ENCODE measurements around the gene CYP21A2. TPM values are rescaled to one million over a fixed set of nuclear protein-coding genes. Genes with fewer than 3 reads are reported as not detected.

CYP21A2 gene
- total RNA-seq, 1 experiment from 2014 or later: 0.33 TPM

Other genes with a start within 250 kb of the CYP21A2 start
- 99.6 and 124 TPM in 2 replicates for gene VARS1, start 242.7 kb upstream of the CYP21A2 start, total RNA-seq (2021)
- gene LSM2, start 231.4 kb upstream of the CYP21A2 start, total RNA-seq (2021): 67.5 and 74.3 TPM in 2 replicates
- gene HSPA1L, start 223.1 kb upstream of the CYP21A2 start, total RNA-seq (2021): 2.3 and 2.6 TPM in 2 replicates
- gene HSPA1A, start 222.9 kb upstream of the CYP21A2 start, total RNA-seq (2021): 378 and 385 TPM in 2 replicates
- gene HSPA1B, start 210.7 kb upstream of the CYP21A2 start, total RNA-seq (2021): 334 and 340 TPM in 2 replicates
- 23.1 and 23.4 TPM in 2 replicates for gene NEU1, start 175.6 kb upstream of the CYP21A2 start, total RNA-seq (2021)
- 44.4 and 44.9 TPM in 2 replicates for gene SLC44A4, start 159.4 kb upstream of the CYP21A2 start, total RNA-seq (2021)
- gene EHMT2, start 140.7 kb upstream of the CYP21A2 start, total RNA-seq (2021): 57.3 and 68.3 TPM in 2 replicates
- gene ZBTB12, start 136.3 kb upstream of the CYP21A2 start, total RNA-seq (2021): 16.2 and 20.3 TPM in 2 replicates
- 0.96 and 2.4 TPM in 2 replicates for gene C2, start 110.7 kb upstream of the CYP21A2 start, total RNA-seq (2021)
- gene CFB, start 92.3 kb upstream of the CYP21A2 start, total RNA-seq (2021): 22.6 and 25.5 TPM in 2 replicates
- gene NELFE, start 79.4 kb upstream of the CYP21A2 start, total RNA-seq (2021): 43.0 and 50.8 TPM in 2 replicates
- gene SKIC2, start 79.2 kb upstream of the CYP21A2 start, total RNA-seq (2021): 67.9 and 86.0 TPM in 2 replicates
- 24.5 and 36.0 TPM in 2 replicates for gene DXO, start 66.3 kb upstream of the CYP21A2 start, total RNA-seq (2021)
- gene C4A, start 56.4 kb upstream of the CYP21A2 start, total RNA-seq (2021): 7.0 and 9.3 TPM in 2 replicates
- gene C4B, start 23.6 kb upstream of the CYP21A2 start, total RNA-seq (2021): 7.5 and 8.3 TPM in 2 replicates
- gene TNXB, start 70.9 kb downstream of the CYP21A2 start, total RNA-seq (2021): 15.1 and 22.1 TPM in 2 replicates
- gene ATF6B, start 89.8 kb downstream of the CYP21A2 start, total RNA-seq (2021): 87.2 and 102 TPM in 2 replicates
- 11.6 and 12.6 TPM in 2 replicates for gene FKBPL, start 91.9 kb downstream of the CYP21A2 start, total RNA-seq (2021)
- 12.6 and 15.9 TPM in 2 replicates for gene PRRT1, start 113.5 kb downstream of the CYP21A2 start, total RNA-seq (2021)
- gene PPT2, start 115.7 kb downstream of the CYP21A2 start, total RNA-seq (2021): 38.2 and 42.5 TPM in 2 replicates
- gene EGFL8, start 126.2 kb downstream of the CYP21A2 start, total RNA-seq (2021): 23.3 and 26.0 TPM in 2 replicates
- 58.9 and 61.7 TPM in 2 replicates for gene AGPAT1, start 137.7 kb downstream of the CYP21A2 start, total RNA-seq (2021)
- 45.6 and 51.3 TPM in 2 replicates for gene RNF5, start 140.0 kb downstream of the CYP21A2 start, total RNA-seq (2021)
- 18.1 and 20.4 TPM in 2 replicates for gene AGER, start 145.8 kb downstream of the CYP21A2 start, total RNA-seq (2021)
- 88.2 and 89.3 TPM in 2 replicates for gene PBX2, start 151.8 kb downstream of the CYP21A2 start, total RNA-seq (2021)
- gene GPSM3, start 154.2 kb downstream of the CYP21A2 start, total RNA-seq (2021): 8.6 and 10.4 TPM in 2 replicates
- gene NOTCH4, start 185.7 kb downstream of the CYP21A2 start, total RNA-seq (2021): 1.2 and 1.5 TPM in 2 replicates

All from PC-9 (cell line).